ENCODE measurements around the gene DCANP1. TPM values are rescaled to one million over a fixed set of nuclear protein-coding genes. Genes with fewer than 3 reads are reported as not detected.

Gene DCANP1
- total RNA-seq, 1 donor from 2014 or later = not detected

DNA sequence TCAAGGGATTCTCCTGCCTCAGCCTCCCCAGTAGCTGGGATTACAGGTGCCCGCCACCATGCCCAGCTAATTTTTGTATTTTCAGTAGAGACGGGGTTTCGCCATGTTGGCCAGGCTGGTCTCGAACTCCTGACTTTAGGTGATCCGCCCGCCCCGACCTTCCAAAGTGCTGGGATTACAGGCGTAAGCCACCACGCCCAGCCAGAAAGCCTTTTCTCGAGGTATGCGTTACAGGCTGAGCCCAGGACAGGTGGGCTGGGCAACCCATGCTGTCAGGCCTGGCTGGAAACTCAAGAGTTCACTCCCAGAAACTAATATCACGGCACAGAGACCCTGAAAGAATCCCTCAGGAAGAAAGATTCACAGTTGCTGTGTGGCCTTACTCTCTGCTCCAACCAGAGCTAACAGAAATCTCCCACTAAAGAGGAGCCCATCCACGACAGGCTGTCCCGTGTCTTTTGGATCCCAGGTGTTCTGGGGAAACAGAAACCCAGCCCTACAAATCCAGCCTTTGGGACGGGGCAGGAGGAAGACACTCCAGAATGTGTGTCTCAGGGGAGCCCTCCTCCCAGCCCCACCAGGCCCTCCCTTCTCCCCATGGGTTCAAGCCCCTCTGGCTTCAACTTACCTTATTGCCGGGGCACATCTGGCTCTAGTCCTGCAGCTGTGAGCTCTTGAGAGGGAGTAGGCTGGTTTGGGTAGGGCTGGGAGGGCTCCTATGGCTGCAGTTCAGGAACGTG lies 4.6 kb upstream of the DCANP1 start:
- Mint-ChIP-seq H3K4me3 (ENCODE audit: unreplicated experiment) (no peak overlapping the region), H3K9me3 (ENCODE audit: low read depth) (peaks cover 3% of the 10 kb centered on the region), H3K27ac (ENCODE audit: unreplicated experiment) (no peak overlapping the region), H3K36me3 (ENCODE audit: low read depth) (no peaks in the 10 kb centered on the region), H3K4me1 (ENCODE audit: low read depth) (peaks cover 5% of the 10 kb centered on the region), H3K27me3 (ENCODE audit: low read depth) (peaks cover 48% of the 10 kb centered on the region)
- TF ChIP-seq, protein P1, sequence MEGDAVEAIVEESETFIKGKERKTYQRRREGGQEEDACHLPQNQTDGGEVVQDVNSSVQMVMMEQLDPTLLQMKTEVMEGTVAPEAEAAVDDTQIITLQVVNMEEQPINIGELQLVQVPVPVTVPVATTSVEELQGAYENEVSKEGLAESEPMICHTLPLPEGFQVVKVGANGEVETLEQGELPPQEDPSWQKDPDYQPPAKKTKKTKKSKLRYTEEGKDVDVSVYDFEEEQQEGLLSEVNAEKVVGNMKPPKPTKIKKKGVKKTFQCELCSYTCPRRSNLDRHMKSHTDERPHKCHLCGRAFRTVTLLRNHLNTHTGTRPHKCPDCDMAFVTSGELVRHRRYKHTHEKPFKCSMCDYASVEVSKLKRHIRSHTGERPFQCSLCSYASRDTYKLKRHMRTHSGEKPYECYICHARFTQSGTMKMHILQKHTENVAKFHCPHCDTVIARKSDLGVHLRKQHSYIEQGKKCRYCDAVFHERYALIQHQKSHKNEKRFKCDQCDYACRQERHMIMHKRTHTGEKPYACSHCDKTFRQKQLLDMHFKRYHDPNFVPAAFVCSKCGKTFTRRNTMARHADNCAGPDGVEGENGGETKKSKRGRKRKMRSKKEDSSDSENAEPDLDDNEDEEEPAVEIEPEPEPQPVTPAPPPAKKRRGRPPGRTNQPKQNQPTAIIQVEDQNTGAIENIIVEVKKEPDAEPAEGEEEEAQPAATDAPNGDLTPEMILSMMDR (IDR thresholded peaks at IDR 0.05) = no peak
- peak; percentile 55 for DNase-seq (ENCODE audit: low spot score)

DNA sequence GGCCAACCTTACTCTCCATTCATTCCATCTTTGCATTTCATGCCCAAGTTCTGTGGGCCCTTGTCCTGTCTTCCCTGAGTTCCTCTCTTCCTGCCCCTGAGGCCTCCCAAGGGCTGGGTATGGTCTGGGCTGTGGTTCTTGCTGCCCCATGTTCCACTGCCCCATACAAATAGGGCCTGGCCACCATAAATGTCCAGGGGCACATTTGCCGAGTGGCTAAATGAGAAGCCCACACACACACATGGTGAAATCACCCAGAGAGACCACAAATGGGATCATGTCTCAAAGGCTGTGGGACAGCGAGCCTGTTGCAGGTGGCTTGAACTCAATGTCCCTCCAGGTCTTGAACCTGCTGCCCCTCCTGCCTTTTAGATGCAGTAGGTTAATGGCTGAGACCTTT lies 3.8 kb upstream of the DCANP1 start:
- peaks cover 45% of the 10 kb centered on the region for H3K27me3 Mint-ChIP-seq (ENCODE audit: low read depth)
- no peak overlapping the region for H3K27ac Mint-ChIP-seq (ENCODE audit: unreplicated experiment)
- no peak overlapping the region for H3K4me3 Mint-ChIP-seq (ENCODE audit: unreplicated experiment)
- H3K4me1 Mint-ChIP-seq (ENCODE audit: low read depth) = no peaks in the 10 kb centered on the region
- H3K36me3 Mint-ChIP-seq (ENCODE audit: low read depth) = no peaks in the 10 kb centered on the region
- H3K9me3 Mint-ChIP-seq (ENCODE audit: low read depth) = peaks cover 3% of the 10 kb centered on the region
- TF ChIP-seq, protein P1 (IDR thresholded peaks at IDR 0.05) = no peak
- no peak for DNase-seq (ENCODE audit: low spot score)

DNA sequence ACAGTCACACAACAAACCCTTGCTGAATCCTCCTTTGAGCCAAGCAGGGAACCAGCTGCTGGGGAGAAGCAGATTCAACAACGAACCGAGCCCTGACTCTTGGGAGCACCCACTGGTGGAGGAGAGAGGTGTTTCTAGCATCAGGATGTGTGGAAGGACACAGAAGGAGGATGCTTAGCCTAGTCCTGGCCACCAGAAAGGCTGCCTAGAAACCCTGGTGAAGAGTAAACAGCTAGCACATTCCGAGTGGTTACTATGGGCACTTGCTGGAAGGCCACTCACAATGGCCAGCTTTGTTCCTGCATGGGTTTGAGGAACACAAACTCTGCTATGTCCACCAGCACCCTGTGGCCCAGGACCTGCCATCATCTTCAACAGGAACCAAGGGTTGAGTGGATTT lies 3.2 kb upstream of the DCANP1 start:
- Mint-ChIP-seq H3K27me3 (ENCODE audit: low read depth) (peaks cover 45% of the 10 kb centered on the region), H3K4me1 (ENCODE audit: low read depth) (no peaks in the 10 kb centered on the region), H3K4me3 (ENCODE audit: unreplicated experiment) (no peak overlapping the region), H3K9me3 (ENCODE audit: low read depth) (peaks cover 3% of the 10 kb centered on the region), H3K36me3 (ENCODE audit: low read depth) (no peaks in the 10 kb centered on the region), H3K27ac (ENCODE audit: unreplicated experiment) (no peak overlapping the region)
- TF ChIP-seq, protein P1 (IDR thresholded peaks at IDR 0.05) = no peak
- DNase-seq (ENCODE audit: low spot score) = no peak

DNA sequence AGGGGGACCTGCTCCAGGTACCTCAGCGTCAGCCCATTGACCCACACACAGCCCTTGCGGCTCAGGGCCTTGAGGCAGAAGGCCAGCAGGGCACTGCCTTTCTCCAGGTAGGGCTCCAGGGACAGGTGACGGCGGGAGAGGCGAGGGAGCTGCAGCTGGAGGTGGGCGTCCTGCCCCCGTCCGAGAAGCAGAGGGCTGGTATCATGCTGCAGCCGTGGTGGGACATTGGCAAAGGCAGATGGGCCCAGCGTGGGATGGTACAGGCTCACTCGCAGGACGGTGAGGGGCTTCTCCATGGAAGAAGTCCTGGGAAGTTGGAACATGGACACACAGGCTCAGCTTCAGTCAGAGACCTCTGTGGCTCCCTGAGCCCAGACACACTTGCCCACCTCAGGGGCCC lies 2.5 kb upstream of the DCANP1 start:
- TF ChIP-seq, protein P1 (IDR thresholded peaks at IDR 0.05) = no peak
- Mint-ChIP-seq H3K4me3 (ENCODE audit: unreplicated experiment) (no peak overlapping the region), H3K27ac (ENCODE audit: unreplicated experiment) (no peak overlapping the region), H3K4me1 (ENCODE audit: low read depth) (no peaks in the 10 kb centered on the region), H3K9me3 (ENCODE audit: low read depth) (peaks cover 3% of the 10 kb centered on the region), H3K36me3 (ENCODE audit: low read depth) (no peaks in the 10 kb centered on the region), H3K27me3 (ENCODE audit: low read depth) (peaks cover 44% of the 10 kb centered on the region)
- DNase-seq (ENCODE audit: low spot score) = no peak

DNA sequence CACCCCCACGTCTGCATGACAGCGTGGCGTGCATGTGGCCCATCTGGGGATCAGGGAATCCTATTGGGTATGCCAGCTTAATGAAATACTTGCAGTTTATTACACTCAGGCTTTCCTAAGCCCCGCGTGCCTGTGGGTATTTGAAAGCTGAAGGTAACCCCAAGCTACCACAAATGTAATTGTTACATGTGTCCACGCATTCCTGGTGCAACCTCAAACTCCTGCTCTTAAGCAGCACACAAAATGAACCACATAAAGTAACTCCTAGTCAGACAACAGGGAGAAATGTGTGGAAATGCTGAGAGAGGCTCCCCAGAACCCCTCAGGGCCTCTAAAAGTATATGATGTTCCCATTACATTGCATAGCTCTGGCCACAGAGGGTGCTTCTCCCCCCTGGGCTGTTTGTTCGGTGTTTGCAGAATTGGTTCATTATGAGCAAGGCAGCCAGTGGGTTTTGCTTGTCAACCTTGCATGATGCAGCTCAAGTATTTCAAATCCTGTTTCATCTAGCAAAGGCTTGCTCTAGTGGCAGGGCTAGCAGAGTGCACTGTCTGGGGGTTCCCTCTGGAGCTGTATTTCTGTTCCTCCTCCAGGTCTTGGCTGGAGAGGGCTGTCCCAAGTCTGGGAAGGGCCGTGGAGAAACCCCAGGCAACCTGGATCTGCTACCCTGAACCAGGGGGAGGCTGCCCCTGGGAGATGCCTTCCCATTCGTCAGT lies 1.8 kb upstream of the DCANP1 start:
- H3K27me3 Mint-ChIP-seq (ENCODE audit: low read depth) = peaks cover 39% of the 10 kb centered on the region
- H3K27ac Mint-ChIP-seq (ENCODE audit: unreplicated experiment) = no peak overlapping the region
- no peak for DNase-seq (ENCODE audit: low spot score)

More for the DNA sequence above, 1.8 kb upstream of the DCANP1 start:
- no peaks in the 10 kb centered on the region for H3K4me1 Mint-ChIP-seq (ENCODE audit: low read depth)
- TF ChIP-seq, protein P1 (IDR thresholded peaks at IDR 0.05) = no peak
- no peak overlapping the region for H3K4me3 Mint-ChIP-seq (ENCODE audit: unreplicated experiment)
- H3K36me3 Mint-ChIP-seq (ENCODE audit: low read depth) = no peaks in the 10 kb centered on the region
- H3K9me3 Mint-ChIP-seq (ENCODE audit: low read depth) = peaks cover 3% of the 10 kb centered on the region

Measured in chondrocyte (in vitro differentiated cells).